GM18498 (cell line): ENCODE measurements around the gene EYA4.

Experiments used
- ATAC-seq: cut with Tn5 transposase; IDR thresholded peaks from one replicate; pipeline ENCODE4 v1.9.1; 2021; ENCODE audit warnings: mild to moderate bottlenecking, moderate library complexity; ENCODE audit not compliant: unreplicated experiment

Gene EYA4

GRCh38 chr6:133502441-133503335, 261.5 kb downstream of the EYA4 start:
- ATAC-seq: no peak

DNA sequence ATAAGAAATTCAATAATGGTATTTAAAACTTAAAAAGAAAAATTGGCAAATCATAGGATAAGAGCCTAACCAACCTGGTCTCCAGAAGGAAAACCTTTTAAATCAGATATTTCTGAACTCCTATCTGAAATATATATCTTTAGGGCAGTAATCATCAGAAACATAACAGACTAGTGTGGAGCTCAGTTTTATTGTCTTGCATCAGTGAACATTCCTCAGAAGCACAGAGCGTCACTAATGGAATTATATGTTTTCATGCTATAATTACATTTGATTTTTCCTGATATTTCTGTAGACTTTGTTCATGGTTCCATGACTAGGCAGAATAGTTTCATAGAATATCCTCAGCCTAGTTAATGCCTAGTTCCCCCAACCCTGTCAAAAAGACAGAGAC, 262.2 kb downstream of the EYA4 start:
- ATAC-seq: no peak

DNA sequence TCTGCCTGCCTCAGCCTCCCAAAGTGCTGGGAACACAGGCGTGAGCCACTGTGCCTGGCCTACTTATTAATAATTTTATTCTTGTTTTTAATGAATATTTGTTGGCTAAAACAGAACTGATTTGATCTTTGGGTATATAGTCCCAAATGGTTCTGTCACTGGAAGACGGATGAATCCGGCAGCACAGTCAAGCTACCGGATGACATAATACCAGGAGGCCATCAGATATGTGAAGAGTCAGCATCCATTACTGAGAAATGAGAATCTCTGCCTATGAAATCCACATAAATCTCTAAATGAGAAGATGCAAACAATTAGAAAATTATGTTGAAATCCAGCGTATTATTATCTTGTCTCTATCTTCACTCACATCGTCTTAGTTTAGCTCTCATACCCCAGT, 263.0 kb downstream of the EYA4 start:
- no peak for ATAC-seq

DNA sequence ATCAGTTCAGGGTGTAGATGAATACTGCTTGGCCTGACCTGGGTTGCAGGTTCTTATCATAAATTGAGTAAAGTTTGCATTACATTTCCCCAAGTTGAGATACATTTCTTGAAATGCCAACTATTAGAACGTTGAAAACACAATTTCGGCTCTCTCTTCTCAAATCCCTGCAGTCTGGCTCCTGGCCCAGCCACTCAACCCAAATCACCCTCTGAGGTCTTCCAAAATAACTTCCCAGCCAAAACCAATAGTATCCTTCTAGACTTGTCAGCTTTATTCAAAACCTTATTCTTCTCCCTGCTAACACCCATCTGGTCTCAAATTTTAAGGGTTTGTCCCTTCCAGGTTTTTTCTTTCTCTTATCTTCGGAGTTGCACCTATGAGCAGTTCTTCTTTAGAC, 263.6 kb downstream of the EYA4 start:
- ATAC-seq: no peak

DNA sequence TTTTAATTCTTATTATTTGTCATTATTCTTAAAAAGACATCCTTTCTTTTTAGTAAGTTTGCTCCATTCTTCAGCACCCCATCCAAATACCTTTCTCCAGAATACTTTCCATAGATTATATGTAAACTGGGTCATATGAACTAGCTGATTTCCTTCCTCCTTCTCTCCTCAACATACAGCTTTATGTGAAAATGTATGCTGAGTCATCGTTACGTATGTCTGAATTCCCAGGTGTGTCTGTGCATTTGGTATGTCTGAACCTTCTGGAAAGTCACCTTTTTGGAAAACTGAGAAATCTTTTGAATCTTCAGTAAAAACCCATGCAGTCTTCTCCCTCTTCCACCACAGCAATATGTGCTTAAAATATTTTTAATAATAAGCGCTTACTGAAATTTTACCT, 264.5 kb downstream of the EYA4 start:
- no peak for ATAC-seq

GRCh38 chr6:133512410-133513016, 271.4 kb downstream of the EYA4 start:
- ATAC-seq: no peak

DNA sequence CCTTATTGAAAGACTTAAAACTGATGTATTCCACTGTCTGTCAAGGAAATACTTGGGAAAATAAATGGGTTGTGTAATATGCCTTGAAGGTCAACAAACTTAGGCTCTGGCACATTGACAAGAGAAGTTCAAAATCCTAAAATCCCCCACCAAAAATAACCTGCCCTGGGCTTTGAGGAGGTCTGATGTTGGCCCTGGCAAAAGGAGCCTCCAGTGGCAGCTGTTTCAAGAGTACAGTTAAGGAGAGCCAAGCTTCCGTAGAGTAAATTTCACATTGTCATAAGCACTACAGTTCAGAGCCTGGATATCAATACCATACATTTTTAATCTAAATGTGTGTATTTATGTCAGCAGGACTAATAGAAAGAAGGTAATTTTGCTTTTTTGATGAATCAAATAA, 282.7 kb downstream of the EYA4 start:
- no peak for ATAC-seq

GRCh38 chr6:133526436-133526835, 285.3 kb downstream of the EYA4 start:
- no peak for ATAC-seq

- no peak for ATAC-seq
Measured at GRCh38 chr6:133528566-133528965, 287.4 kb downstream of the EYA4 start.

GRCh38 chr6:133532908-133533307, 291.8 kb downstream of the EYA4 start:
- ATAC-seq: no peak

DNA sequence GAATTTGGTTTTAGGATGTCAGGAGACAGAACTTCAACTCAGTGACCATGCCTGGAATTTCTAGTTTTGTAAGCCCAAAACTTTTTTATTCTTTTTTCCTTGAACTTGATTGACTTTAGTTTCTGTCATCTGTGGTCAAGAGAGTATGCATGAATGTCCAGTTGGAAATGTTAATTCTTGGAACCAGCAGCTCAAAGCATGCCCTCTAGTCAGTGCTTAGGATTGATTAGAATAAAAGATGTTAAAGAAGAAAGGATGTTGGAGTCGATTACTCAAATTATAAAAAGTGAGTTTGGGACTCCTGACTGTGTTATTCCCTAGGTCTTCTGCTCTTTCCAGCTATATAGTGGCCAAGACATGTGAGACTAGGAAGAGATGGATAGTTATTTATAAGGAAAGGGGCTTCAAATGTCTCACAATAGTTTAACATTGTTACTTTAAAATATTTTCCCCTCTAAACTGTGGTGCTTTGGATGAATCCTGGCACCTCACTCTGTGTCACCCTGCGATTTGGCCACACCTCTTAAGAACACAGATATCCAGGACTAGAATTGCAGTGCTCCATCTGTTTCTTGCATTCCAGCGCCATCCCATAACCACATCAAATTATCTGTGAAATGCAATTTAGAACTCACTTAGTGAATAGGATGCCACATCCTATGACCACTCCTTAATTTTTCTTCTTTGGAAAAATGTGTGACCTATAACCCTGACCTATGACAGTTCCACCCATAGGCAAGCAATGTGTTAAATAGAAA, 298.5 kb downstream of the EYA4 start:
- no peak for ATAC-seq

DNA sequence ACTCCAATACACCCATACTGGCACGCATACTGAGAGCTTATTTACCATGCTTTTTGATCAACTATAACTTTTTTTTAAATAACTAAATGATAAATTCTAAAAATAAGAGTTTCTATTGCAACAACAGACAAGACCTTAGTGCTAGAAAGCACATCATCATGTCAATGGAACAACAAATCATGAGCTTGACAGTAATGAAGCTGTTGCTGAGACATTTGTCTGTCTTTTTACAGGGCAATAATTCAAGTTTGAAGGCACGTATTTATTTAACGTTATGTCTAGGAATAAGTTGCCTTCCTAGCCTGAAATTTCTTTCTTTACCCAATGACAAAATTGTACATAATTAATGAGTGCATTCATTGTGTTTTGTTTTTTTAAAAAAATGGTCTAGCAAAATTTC, 299.2 kb downstream of the EYA4 start:
- no peak for ATAC-seq

DNA sequence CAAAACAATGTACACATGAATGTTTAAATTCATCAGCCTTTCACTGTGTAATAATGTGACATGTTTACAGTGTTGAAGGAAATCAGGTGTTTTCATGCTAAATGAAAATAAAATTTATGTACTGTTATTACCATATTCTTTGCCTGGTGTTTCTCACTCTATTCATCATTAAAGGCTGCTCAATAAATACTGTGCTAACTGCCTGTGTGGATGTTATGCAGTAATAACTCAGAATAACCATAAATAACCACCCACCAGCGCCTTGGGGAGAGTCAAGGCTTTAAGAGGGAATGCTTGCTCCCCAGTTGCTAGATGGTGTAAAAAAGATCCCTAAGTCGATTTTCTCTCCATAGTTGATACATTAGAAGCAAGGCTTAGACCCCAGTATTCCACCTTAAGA, 299.9 kb downstream of the EYA4 start:
- ATAC-seq: no peak

DNA sequence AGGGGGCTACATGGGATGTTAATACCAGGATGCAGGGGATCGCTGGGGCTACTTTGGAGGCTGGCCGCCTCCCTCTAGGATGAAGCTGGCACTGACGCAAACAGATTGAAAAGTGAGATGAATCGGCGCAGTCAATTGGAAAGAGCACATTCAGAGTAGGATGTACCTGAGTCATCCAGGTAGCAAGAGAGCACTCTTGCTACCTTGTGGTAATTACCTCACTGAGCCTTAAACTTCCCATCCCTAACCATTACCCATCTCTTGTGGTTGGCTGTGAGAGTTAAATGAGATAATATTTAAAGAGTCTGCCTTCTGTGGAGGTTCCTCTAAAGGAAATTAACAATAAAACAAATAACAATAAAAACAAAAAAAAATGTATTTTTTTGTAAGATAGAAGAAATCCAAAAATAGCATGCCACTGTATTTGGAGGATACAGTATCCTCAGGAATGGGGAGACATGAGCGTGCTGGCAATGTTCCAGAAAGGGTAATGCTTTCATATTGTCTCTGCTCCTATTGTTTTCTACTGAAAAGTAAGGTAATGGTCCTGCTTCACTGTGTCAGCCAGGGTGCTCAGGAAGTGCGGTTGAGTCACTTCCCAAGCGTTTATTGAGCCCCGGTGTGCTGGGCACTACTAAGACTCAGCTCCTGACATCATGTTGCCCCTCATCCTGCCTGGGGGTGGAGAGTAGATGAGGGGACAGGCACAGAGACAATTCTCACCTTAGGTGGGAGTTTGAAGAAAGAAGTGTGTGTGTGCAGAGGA, 301.1 kb downstream of the EYA4 start:
- no peak for ATAC-seq

GRCh38 chr6:133544419-133544818, 303.3 kb downstream of the EYA4 start:
- ATAC-seq: no peak

GRCh38 chr6:133546098-133546497, 304.9 kb downstream of the EYA4 start:
- ATAC-seq: no peak

DNA sequence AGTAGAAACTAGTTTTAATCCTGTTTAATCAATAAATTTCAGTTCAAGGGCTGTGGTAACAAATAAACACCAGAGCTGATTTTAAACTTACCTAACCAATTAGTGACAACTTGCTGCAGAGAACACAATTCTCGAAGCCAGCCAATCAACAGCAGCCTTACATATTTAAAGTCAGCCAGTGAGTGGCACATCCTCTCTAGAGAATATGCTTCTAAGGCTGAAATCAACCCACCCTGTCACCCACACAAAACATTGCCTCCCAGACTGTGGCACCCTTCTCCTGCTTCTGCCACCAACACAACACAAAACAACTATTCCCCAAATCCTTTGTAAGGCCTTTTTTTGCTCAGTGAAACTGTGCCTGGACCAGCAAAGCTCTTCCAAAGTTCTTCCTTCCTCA, 306.0 kb downstream of the EYA4 start:
- ATAC-seq: no peak

GRCh38 chr6:133548423-133549159, 307.4 kb downstream of the EYA4 start:
- no peak for ATAC-seq

DNA sequence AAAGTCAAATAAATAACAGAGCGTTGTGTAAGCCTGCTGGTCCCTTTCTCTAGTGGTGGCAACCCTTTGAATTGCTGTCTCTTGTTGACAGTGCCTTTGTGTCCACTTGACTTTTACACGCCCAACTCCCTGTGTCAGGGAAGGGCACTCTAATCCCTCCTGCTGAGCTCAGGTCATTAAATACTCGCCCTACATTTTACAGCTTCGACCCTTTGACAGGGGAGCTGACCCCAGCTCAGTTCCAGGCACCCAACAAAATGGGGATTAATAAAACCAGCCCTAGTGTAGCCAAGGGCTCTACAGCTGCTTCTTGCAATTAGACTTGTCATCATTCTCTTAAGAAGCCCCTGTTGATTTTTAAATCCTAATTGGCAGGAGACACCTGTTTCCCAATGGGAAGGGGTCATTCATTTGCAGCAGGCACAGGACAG, 308.2 kb downstream of the EYA4 start:
- ATAC-seq: no peak

DNA sequence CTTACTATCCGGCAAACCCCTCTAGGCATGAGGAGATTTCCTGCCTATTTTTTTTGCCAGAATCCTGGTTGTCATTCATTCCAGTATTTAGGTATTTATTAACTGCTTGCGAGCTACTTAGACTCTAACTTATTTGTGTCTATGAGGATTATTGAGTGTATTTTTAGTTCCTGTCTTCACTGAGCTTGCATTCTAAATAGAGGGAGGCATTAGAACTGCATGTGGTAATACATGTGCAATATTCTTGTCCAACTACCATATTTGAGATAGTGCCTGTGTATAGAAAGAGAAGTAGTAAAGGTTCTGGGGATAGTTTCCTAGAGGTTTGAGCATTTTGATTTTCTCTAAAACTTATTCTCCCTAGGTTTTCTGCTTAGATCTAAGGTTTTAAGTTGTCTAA, 308.9 kb downstream of the EYA4 start:
- no peak for ATAC-seq
